Stimulated activated CD8-positive, alpha-beta memory T cell treated with anti-CD3 and anti-CD28 coated beads, Interleukin-12 subunit alpha, Interleukin-12 subunit beta, amount 100 ng/mL, for 1 hour (primary cell): ENCODE data around the gene PDE9A.
"Not testable (repeated sequence)": the region's sequence is repeated elsewhere in the genome, so short reads cannot be mapped to it uniquely, and the experiment has no call there.

Experiments
- DNase-seq: peaks from one replicate; pipeline ENCODE4 v3.0.0-alpha.2; 2020; ENCODE audit warnings: low read depth

Gene PDE9A

DNA sequence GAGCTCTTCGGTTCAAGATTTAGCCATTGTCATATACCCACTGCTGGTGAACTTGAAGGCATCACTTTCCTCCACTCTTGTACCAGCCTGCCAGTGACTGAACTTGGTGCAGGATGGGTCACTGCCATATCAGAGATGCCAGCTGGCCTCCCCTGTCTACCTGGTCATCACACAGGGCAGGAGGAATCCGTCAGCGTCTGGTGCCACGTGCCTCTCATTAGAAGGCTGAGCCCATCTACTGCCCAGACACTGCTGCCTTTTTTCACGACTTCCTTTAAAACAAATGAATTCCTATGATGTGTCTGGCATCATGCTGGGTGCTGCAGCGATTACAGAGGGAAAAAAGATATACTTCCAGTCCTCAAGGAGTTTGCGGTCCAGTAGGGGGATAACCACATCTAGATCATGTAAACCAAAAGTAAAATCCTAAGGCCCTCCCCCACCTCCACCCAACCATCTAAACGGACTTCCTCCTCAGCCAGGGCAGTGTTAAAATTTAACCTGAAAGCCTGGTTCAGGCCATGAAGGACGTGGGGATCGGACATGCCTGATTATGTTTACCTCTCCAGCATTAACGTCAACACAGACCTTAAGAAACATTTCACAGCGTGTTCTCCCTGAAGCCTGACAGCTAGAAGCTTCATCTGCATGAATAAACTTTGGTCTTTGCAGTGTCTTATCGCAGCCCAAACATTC, 29.2 kb upstream of the PDE9A start:
- no peak for DNase-seq

DNA sequence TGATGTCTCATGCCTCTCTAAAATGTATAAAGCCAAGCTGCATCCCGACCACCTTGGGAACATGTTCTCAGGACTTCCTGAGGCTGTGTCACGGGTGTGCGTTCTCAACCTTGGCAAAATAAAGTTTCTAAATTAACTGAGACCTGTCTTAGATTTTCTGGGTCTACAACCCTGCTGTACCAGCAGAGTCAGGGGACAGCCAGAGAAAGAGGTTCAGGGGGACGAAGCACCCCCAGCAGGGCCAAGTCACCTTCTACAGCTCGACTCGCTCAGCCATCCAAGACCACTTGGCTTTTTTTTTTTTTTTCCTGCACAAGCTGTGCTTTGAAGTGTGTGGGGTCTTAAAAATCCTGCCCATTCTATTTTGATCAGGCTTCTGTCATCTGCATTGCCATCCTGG, 28.5 kb upstream of the PDE9A start:
- DNase-seq = no peak

DNA sequence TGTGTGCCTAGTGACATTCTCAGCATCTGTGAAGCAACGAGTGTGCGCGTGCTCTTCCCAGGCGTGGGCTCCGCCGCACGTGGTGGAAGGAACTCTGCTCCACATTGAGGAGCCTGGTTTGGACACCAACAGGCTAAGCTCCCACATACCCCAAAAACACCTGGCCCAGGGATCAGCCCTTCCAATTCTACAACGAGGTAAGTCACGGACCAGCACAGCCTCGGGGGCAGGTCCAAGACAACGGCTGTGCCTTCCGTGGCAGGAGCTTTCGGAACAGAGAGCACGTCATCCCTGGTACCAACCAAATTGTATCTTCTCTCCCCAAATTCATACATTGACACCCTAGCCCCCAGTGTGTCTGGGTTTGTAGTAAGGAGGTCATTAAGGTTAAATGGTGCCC, 27.2 kb upstream of the PDE9A start:
- DNase-seq = no peak

DNA sequence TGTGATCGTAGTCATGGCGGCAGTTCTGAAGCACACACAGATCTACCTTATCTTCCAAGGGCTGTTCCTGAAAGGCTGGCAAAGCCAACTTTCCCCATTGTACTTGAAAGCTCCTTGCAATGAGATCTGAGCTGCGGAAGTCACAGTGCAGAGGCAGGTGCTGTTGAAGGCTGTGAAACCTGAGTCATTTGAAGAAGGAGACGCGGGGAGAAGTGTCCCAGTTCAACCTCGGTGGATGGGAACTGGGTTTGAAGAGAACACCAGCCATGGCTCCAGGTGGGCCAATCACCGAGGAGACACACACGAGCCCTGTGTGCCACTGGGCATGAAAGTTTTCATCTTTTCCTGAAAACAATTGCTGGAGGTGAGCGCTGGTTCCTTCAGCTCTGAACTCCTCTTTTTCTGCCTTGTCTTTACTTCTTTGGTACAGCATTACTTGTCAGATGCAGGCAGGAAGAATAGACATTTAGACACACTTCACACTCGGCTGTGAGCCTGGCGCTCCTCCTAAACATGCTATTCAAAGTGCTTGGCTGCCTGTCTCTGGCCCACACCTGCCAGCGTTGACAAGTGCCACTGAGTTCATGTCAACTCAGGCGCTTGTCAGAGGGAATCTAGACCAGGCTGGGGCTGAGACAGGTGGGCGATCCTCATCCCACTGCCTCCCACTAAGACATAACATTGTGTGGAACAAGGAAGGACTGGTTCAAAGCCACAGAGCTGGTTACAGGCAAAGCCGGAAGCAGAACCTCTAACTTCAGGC, 25.7 kb upstream of the PDE9A start:
- DNase-seq = no peak

DNA sequence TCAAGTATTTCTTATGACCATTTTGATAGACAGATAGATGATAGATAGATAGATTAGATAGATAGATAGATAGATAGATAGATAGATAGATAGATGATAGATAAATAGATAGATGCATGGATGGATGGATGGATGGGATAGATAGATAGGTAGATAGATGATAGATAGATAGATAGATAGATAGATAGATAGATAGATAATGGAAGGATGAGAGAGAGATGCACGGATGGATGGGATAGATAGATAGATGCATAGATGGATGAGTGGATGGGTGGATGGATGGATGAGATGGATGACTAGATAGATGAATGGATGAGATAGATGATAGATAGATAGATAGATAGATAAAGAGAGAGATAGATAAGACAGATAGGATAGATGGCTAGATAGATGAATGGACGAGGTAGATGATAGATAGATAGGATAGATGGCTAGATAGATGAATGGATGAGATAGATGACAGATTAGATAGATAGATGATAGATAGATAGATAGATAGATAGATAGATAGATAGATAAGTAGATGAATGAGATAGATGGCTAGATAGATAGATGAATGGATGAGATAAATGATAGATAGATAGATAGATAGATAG, 24.9 kb upstream of the PDE9A start:
- not testable (repeated sequence) for DNase-seq

DNA sequence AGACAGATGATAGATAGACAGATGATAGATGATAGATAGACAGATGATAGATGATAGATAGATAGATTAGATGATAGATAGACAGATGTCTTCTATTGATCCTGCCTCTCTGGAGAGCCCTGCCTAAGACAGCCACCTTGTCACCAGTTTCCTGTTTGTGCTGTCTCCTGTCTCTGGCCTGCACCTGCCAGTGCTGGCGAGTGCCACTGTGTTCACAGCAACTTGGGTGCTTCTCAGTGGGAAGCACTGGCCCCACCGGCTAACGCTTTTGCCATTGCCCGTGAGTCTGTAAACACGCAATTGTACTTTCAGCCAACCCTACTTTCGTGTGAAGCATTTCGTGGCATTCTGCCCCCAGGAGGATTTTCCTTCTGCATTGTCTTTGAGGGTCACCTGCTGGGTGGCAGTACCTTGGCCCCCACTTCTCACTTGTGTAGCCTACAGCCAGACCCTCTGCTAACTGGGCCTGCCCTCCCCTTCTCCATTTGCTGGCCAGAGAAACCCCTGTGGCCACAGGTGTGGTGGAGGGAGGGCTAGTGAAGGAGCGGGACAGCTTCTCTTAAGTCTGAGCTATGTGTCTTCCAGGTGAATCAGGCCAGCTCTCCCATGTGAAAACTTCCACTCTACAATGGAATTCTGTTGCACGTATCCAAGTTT, 23.4 kb upstream of the PDE9A start:
- DNase-seq = no peak

DNA sequence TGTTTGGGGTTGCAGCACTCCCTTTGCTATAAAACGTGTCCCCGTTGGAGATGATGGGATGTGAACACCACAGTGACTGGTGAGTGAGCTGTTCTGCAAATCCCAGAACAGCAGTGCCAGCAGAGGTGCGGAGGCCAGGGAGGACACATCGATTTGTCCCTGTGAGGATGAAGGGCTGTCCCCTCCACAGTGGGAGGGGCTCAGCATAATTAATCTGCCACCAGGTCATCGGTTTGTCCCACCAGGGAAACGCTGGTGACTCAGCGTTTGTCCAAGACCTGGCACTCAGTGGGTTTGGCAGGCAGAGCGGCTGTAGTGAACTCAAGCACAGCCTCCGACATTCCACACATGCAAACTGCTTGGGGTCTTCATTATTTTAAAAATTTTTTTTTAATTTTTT, 22.8 kb upstream of the PDE9A start:
- no peak for DNase-seq

DNA sequence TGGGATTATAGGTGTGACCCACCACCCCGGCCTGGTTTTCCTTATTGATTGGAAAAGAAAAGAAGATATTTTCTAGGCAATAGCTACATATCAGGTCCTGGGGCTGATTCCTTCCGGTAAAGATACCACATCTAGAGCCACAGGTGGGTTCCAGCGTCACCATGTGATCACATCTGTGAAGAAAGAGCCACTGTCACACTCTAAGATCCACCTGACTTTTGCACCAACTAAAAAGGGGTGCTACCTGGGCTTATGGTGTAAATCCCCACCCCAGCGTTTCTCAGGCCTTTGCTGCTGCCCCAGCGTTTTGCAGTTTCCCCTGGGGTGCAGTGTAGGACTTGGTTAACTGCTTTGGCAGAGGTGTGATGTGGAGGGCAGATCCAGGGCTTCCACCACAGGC, 22.3 kb upstream of the PDE9A start:
- DNase-seq = no peak

DNA sequence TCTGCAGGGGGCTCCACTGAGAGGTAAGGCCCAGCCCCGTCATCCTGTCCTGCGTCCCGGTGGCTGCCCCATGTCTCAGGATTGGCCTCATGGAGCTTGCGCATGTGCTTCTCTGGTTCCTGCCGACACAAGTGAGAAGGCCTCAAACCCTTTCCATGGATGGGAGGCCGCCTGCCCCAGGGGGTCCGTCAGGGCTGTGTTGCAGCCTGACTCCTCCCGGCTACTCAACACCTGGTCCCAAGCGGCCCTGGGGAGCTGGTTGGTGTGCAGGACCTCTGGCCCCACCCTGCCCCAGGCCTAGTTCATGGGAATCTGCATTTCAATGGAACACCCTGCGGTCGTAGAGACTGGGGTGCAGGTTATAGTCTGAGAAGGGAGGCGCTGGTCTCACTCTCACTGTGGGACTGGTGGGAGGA, 21.1 kb upstream of the PDE9A start:
- DNase-seq = no peak

DNA sequence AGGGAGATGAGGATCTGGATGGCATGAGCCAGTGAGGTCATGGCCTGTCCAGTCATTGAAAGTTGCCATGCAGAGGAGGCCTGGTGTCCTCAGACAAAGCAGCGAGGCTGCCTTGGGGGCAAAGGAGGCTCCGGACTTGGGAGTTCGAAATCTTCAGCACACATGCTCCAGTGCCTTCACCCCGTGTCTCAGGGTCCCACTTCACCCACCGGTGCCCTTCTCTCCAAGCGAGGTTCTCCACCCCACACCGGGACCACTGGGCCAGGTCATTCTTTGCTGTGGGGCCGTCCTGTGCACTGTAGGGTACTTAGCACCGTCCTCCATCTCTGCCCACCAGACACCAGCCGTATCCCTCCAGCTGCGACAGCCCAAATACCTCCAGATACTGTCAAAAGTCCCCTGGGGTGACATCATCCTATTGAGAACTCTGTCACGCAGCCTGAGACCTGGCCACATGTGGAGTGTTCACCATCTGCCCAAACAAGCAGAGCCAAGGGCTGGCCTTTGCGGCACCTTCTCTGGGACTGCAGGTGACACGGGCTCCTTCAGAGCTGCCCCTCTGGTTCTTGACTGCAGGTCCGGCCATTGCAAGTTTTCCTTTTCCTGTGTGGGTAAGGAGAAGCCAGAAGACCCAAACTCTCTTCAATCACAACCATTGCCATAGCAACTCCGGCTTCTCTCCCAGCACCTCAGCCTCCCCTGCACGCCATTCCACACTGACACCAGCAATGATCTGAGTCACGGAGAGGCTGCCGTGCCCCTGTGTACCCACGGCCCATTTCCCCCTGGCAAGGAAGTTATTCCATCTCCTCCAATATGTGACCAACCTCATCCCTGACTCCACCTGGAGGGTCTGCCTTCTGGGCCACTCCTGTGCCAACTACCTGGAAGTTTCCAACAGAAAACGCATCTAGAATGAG, 20.4 kb upstream of the PDE9A start:
- no peak for DNase-seq

DNA sequence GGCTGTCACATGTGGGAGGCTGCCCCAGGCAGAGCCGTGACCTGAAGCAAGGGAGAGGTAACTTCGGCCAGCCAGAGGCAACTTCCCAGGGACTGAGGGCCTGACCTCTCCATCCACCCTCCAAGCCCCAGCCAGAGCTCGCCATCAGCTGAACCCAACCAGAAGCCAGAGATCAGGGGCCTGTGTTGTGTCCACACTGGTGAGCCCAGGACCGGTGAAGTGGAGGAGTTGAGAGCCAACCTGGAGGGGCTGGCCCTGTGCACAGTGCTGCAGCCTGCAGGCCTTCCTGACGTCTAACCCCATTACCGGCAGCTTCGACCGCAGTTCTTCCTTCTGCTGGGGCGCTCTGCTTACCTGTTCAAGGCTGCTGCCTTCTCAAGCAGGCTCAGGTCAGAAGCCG, 19.6 kb upstream of the PDE9A start:
- DNase-seq = no peak

DNA sequence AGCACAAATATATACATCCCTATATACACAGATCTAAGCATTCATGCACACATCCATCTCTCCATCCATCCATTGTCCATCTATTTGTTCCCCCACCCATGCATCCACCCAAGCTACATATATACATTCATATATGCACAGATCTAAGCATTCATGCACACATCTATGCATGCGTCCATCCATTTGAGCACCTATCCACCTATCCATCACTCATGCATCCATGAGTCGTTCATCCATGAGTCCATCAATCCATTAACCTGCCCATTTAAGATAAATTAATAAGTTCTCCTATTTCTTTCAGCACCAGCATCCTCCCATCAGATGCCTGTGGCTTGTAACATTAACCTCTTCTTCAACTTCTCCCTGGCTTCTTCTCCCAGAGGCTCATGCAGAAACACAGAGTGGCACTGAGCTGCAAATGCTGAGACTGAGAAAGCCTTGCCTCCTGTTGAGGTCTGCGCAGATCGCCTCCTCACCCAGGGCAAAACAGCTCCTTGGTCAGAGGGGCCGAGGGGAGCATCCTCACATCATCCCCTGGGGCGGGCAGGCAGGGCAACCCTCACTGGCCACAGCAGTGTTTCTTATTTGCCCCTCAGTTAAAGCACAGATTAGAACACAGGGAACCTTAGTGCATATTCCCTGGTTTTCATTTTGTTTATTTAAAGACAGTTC, 17.4 kb upstream of the PDE9A start:
- no peak for DNase-seq

DNA sequence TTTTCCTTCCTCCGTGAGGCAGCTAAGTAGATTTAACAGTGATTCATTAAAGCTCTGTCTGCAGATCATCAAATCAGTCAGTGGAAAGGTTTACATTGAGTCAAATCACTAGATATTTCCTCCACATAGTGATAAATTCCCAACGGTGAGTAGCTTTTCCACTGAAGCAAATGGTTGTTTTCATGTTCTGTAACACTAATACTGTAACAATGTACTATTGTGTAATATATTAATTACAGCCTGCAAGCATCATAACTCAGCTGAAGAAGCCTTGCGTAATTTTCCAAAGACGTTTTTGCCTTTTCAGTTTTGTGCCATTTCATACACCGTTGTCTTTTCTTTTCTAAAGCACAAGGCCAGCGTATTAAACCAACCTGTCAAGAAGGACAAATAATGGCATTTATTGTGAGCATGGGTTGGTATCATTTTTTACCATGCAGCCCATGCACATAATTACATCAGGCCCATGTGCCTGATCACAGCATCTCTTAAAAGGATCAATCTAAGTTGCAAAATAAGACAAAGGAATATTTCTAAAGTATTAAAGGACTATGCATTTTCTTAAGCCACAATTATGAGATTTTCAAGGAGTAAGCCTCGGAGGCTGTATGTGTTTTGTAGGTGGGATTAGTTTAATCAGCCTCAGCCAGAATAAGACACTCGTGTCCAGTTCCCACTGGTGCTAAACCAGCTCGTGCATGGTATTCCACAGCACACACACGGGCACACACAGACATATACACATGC, 16.7 kb upstream of the PDE9A start:
- DNase-seq = no peak

DNA sequence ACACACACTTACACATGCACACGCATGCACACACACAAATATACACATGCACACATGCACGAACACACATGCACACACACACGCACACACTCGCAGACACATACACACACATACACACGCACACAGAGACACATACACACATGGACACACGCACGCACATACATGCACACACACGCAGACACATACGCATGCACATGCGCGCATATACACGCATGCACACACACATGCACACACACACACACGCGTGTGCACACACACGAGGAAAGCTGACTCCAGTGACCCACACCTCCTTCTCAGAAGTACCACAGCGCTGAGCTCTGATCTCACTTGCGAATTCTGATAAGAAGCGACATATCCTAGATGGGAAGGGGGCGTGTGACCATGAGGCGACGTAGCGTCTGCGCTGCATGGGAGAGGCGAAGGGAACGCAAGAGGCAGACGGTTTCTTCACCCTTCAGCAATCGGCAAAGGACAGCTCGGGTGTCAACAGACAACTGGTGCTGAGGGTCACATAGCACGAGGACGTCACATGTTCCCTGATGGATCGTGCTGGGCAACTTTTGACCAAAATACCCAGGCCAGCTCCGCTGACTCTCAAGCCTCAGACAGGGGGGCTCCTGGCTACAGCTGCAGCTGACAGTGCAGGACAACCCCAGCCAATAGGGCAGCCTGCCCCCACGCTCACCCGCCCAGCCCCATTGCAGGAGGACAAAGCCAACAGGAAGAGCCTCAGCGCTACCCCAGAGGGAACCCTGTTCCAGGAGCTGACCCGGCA, 16.0 kb upstream of the PDE9A start:
- no peak for DNase-seq

DNA sequence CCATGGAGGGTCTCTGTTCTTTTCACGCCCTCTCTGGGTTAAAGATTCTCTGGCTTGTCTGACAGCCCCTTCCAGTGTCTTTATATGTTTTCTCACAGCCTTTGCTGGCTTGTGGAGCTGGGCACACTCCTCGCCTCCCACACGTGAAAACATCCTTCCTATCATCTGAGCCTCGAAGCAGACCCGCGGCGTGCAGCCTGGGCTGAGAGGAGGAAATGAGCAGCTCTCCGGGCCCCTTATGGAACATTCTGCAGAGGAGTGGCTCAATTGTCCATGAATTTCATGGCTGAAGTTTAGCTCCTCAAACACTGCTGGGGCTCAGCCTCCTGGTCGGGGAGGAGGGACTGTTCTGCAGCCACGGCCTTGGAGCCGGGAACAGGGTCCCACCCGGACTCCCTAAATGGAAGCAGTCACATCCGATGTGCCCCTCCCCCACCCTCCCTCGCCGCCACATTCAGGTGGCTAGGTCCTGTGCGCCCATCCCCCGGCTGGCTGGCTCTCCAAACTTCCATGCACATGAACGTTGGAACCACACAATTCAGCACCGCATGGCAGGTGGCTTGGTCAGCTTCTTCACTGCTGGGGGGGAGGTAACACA, 15.1 kb upstream of the PDE9A start:
- no peak for DNase-seq

DNA sequence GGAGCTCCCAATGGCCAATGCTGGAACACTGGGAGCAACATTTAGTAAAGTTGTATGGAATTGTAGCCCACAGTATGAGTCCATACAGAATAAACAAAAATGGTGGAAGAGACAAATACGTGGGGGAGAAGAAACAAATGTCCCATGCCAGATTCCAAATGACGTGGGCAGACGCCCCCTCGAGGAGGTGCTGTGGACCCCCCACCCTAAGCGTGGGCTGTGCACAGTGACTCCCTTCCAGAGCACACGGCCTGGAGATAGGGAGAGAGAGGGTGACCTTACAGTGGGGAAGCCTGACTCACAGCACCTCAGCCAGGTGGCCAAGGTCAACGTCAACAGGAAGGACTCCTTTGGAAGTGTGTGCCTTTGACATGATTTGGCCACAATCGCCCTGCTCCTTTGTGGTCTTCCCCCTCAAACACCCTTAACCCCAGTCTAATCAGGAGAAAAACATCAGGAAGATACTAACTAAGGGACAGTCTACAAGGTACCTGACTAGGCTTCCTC, 13.7 kb upstream of the PDE9A start:
- DNase-seq = no peak

DNA sequence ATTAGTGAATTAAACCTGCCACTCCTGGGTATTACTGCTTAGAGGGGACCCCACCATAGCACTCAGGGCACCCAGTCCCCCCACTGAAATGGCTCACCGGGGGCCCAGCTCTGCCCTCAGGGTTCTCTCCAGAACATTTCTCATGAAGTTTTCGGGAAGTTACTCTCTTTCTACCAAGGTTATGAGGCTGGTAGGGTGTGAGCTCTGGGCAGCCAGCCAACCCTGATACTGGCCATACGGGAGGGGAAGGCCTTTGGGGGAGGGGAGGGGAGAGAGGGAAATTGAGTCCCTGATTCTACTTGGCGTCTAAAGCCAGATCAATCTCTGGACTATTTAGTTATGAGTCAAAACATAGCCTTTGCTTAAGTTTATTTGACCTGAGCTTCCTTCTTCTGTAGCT, 12.9 kb upstream of the PDE9A start:
- DNase-seq = no peak

DNA sequence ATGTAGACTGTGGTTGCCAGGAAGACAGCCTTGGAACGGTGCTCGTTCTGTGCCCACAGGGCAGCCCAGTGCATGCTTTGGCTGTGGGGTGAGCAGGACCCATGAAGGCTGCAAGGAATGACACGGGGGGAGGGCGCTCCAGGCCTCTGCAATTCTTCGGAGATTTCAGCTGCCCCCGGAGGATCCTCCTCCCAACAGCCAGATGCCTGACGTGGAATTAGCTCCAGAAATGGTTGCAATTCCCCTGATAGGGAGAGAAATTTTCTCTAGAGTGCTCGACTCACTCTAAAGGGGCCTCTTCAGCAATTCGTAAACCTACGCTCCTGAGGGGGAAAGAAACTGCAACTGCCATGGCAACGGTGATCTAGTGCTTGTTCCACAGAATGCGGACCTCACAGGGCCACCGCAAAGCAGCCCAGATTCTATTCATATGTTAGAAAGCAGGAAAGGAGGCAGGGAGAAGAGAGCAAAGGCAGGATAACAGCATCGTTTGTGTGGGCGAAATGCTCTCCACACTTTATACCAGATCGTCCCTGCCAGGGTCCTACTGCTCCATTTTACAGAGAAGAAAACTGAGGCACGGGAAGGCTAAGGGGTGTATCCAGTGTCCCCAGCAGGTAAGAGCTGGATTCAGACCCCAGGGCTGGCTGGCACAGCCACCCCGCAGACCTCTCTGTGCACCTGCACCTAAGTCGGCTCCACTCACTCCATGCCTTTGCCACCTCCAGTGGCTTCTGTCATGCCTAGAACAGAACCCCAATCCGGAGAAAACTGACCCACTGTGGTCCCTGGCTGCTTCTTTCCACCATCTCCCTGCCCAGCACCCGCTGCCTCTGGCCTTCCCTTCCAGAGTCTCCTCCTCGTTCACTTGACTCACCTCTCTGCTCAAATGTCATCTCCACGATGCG, 11.9 kb upstream of the PDE9A start:
- DNase-seq = no peak
